Skin epidermis (tissue), 12 donors: ENCODE data around the gene MECR.

Experiments used
- H3K27ac ChIP-seq, 21 experiments: fragments of 200-600 bp; sonication (generic) in 11 of 21; one replicate each; pipeline ENCODE4 v1.5.0; 2020; ENCODE audit warnings: mild to moderate bottlenecking in 3 of 21, inconsistent platforms in 2 of 21, moderate library complexity in 2 of 21
- H3K4me3 ChIP-seq, 7 experiments: fragments of 200-600 bp; sonication (generic) in 2 of 7; one replicate each; pipeline ENCODE4 v1.5.0; 2020; ENCODE audit warnings: inconsistent platforms in 2 of 7, mild to moderate bottlenecking in 2 of 7, moderate library complexity in 1 of 7

MECR gene

GRCh38 chr1:29181413-29182225 is 49.1 kb downstream of the MECR start, which contains the start of gene SRSF4:
Gene SRSF4 (minus strand): TSS chr1:29181900. CDS start chr1:29181752, 148 bp downstream.
- peak within 1 kb of the TSS; percentile 78 to 94 (median 92) for H3K4me3 ChIP-seq
- H3K27ac ChIP-seq = peak within 1 kb of the TSS; percentile 97 to 100 (median 100)

- H3K27ac ChIP-seq = peak overlapping the region; percentile 97 to 100 (median 100)
- H3K4me3 ChIP-seq = peak overlapping the region; percentile 78 to 94 (median 92)
Measured at GRCh38 chr1:29180497-29181412, 50.0 kb downstream of the MECR start.

GRCh38 chr1:29179641-29180184 is 51.0 kb downstream of the MECR start:
- Histone ChIP-seq H3K27ac (peak overlapping the region in 12 of 21 experiments; percentile 22 to 100 (median 100)), H3K4me3 (peak overlapping the region; percentile 78 to 94 (median 92))

DNA sequence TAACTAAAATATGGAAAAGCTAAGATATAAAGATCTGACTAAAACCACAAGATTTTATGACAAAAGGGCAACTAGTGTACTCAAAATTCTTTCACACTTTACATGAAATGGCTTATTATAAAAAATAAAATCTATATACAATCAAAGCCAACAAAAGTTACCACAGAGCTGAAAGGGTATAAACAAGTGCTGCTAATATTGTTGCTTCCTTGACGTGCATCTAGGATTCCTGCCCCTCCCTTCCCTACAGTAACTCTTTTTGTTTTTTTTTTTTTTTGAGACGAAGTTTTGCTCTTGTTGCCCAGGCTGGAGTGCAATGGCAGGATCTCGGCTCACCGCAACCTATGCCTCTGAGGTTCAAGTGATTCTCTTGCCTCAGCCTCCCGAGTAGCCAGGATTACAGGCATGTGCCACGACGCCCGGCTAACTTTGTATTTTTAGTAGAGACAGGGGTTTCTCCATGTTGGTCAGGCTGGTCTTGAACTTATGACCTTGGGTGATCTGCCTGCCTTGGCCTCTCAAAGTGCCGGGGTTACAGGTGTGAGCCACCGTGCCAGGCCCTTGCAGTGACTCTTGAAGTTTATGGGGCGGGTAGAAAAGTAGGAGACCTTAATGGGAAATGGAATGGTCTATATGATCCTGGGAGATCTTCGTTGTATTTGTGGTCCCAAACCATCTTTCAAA is 53.6 kb downstream of the MECR start:
- H3K27ac ChIP-seq = peak overlapping the region in 8 of 21 experiments; percentile 12 to 63 (median 40)
- H3K4me3 ChIP-seq = no peak overlapping the region

- H3K27ac ChIP-seq = peak overlapping the region in 6 of 21 experiments; percentile 12 to 63 (median 38)
- H3K4me3 ChIP-seq = no peak overlapping the region
Measured at GRCh38 chr1:29176576-29176975, 54.2 kb downstream of the MECR start.

DNA sequence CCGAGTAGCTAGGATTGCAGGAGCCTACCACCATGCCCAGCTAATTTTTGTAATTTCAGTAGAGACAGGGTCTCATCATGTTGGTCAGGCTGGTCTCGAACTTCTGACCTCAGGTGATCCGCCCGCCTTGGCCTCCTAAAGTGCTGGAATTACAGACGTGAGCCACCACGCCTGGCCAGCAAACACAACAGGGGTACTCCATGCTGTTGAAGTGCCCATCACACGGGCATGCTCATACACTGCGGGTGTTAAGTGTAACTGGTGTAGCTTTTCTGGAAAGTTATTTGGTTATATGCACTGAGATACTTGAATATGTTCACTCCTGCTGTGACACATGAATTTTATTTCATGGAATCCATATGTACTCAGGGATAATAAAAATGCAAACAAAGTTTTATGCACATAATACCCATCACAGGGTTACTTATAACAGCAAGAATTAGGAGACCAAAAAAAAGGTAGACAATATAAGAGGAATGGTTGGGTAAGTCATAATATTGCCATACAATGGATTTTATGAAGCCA is 58.3 kb downstream of the MECR start:
- Histone ChIP-seq H3K4me3 (no peak overlapping the region), H3K27ac (no peak overlapping the region)

DNA sequence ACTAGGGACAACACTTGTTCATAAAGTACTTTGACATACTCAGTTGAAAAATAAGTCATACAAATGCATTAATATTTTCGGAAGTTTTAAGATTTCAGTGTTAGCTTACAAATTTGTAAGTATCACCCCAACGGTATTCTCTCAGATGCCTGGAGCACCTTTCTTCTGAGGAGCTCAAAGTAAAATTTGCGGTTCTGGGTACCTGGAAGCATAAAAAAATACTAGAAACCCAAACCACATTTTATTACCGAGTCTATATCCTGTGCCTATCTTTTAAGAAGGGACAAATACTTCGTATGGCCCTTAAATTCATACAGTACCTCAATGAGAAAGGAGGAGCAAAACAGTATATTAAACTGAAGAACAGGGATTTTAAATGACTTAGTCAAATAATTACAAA is 59.2 kb downstream of the MECR start:
- H3K27ac ChIP-seq = no peak overlapping the region

GRCh38 chr1:29171089-29171488 is 59.6 kb downstream of the MECR start:
- H3K4me3 ChIP-seq = no peak overlapping the region
- H3K27ac ChIP-seq = no peak overlapping the region

More for the DNA sequence above, 59.2 kb downstream of the MECR start:
- H3K4me3 ChIP-seq = no peak overlapping the region

DNA sequence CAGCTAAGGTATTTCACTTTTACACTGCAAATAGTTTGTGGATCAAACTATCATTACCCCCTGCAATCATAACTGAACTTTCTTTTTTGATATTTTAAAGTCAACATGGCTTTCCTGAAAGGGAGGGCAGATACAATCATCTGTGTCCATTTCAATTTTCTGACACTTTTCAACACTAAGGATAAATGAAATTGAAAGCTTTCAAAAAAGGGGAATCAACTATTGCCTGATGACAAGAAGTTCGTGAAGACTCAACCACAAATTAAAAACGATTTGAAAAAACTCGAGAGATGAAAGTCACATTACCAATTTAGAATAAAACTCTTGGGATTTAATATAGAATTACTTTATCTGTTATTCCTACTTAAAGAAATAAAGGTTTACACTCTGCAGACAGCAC is 60.8 kb downstream of the MECR start:
- no peak overlapping the region for H3K4me3 ChIP-seq
- no peak overlapping the region for H3K27ac ChIP-seq

DNA sequence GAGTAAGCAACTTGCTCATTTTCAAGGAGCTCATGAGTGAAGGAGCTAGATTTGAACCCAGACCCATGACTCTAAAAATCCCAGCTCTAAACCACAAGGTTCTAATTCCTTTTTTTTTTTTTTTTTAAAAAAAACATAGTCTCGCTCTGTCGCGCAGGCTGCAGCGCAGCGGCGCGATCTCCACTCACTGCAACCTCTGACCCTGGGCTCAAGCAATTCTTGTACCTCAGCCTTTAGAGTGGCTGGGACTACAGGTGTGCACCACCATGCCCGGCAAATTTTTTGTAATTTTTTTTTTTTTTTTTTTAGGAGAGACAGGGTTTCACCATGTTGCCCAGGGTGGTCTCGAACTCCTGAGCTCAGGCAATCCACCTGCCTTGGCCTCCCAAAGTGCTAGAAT is 62.8 kb downstream of the MECR start:
- H3K27ac ChIP-seq = no peak overlapping the region
- H3K4me3 ChIP-seq = no peak overlapping the region

GRCh38 chr1:29166291-29166878 is 64.3 kb downstream of the MECR start:
- Histone ChIP-seq H3K4me3 (no peak overlapping the region), H3K27ac (no peak overlapping the region)

DNA sequence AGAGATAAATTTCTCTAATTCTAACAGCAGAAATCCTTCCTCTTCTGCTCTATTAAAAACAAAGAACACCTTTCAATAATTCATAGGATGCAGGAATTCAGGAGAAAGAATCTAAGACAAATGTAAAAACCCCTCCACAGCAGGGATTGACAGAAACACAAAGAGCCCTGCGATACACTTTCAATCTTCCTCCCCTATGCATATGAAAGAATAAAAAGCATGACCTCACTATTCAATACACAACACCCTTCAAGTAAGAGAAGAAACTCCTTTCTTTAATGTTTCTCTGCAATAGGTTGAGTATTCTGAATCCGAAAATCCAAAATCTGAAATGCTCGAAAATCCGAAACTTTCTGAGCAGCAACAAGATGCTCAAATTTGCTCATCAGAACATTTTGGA is 66.1 kb downstream of the MECR start:
- Histone ChIP-seq H3K27ac (no peak overlapping the region), H3K4me3 (no peak overlapping the region)

DNA sequence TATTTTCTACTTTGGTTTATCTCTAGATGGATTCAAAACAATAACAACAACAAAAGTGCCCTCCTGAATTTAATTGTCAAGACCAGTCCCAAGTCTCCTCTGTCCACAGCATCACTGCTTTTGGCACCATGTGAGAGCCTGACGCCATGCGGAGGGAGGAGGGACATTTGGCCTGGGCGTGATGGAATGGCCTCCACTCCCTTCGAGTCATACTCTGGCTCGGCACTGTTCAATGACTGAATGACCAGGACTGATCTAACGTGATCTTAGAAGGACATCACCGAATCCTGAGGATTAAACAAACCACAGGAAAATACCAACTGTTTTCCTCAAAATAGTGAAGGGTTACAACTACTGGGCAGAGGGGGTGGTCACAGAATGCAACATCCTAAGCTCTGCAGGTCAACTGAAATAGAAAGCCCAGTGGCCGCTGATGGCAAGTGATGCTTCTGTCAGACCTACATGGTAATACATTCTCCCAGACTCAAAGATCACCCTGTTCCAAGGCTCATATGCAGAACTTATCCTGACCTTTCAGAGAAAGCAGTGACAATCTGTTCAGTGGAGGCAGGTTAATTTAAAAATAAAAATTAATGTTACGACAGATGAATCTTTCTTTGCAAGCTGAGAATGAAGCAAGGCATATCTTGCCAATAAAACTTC is 68.1 kb downstream of the MECR start:
- H3K4me3 ChIP-seq = no peak overlapping the region
- no peak overlapping the region for H3K27ac ChIP-seq

GRCh38 chr1:29162025-29162424 is 68.7 kb downstream of the MECR start:
- Histone ChIP-seq H3K27ac (peak overlapping the region in 1 of 21 experiments; percentile 23), H3K4me3 (no peak overlapping the region)

DNA sequence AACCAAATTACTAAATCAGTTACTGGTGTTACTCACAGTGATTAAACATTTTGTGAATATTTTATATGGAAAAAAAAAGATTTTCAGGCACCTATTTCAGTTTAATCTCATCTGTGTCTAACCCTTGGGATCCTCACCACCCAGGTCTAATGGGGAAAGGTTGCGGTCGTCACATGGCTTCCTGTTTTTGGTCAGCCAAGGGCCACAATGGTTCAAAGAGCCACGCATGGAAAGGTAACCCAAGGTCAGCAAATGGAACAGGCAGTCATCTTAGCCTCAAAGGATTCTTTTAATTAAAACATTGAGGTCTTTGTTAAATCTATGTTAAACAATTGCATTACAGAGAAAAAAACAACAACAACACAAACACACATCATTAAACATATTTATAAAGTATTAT is 71.0 kb downstream of the MECR start:
- H3K4me3 ChIP-seq = no peak overlapping the region

DNA sequence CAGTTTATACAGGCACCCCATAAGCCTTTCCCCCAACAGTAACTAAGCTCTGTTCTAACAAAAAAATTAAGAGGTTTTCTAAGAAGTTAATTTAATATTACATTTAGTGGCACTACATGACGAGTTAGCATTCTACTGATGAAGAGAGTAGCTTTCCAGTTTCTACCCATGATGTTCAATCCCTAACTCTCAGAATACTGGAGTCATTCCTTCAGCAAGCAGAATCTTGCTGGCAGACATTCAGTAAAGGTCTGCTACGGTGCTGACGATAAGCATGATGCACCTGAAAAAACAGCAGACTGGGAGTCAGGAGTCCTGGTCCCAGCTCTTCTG is 73.5 kb downstream of the MECR start:
- Histone ChIP-seq H3K4me3 (no peak overlapping the region), H3K27ac (no peak overlapping the region)

More for the DNA sequence above, 71.0 kb downstream of the MECR start:
- no peak overlapping the region for H3K27ac ChIP-seq

- H3K4me3 ChIP-seq = no peak overlapping the region
- no peak overlapping the region for H3K27ac ChIP-seq
Measured at GRCh38 chr1:29156543-29157268, 74.0 kb downstream of the MECR start.
